Measurements from ENCODE around the gene C3AR1.
A peak's percentile ranks its signal among the peaks of the same experiment; 100 is the strongest.
"Not testable (repeated sequence)": the region's sequence is repeated elsewhere in the genome, so short reads cannot be mapped to it uniquely, and the experiment has no call there.

C3AR1 gene

GRCh38 chr12:8065991-8066594 is at the start of gene C3AR1:
Gene C3AR1 (minus strand): TSS chr12:8066359. CDS start chr12:8060185, 6,174 bp downstream.
- peak; percentile 26 to 35 for DNase-seq (ENCODE audit: low read depth in 2 of 2)

DNA sequence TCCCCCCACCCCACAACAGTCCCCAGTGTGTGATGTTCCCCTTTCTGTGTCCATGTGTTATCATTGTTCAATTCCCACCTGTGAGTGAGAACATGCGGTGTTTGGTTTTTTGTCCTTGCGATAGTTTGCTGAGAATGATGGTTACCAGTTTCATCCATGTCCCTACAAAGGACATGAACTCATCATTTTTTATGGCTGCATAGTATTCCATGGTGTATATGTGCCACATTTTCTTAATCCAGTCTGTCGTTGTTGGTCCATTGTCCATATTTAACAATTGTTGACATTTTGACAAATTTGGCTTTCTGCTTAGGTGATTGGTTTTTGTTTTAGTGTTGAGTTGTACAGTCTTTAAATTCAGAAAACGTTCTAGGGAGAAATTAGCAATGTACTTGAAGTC is 47.0 kb upstream of the C3AR1 start:
- not testable (repeated sequence) for DNase-seq (ENCODE audit: low read depth in 2 of 2)

DNA sequence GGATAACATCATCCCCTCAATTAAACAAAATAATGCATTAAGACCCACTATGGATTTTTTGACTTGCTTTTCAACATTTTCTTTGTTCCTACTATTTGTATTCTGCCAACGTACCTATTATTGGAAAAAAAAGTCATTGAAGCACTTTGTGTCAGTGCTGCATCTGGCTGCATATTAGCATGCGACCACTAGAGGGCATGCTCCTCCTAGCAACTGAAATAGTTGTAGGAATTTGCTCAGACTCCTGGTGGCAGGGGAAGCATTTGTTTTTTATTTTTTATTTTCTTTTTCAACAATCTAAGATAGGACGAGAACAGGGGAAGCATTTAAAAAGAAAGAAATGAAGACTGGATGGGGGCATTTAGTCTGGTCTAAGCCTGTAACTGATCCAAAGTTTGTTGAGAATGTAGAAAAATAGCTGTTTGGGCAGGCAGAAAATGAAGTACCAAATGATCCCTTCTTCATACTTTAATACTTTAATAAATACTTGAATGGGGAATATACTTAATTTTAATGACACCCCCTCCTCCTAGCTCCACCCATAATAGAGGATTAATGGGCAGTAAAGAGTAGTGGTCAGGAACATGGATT is 42.7 kb upstream of the C3AR1 start:
- DNase-seq (ENCODE audit: low read depth in 2 of 2), result peak; percentile 45 to 55

GRCh38 chr12:8099235-8099634 is 33.1 kb upstream of the C3AR1 start:
- DNase-seq (ENCODE audit: low read depth in 2 of 2), result no peak

DNA sequence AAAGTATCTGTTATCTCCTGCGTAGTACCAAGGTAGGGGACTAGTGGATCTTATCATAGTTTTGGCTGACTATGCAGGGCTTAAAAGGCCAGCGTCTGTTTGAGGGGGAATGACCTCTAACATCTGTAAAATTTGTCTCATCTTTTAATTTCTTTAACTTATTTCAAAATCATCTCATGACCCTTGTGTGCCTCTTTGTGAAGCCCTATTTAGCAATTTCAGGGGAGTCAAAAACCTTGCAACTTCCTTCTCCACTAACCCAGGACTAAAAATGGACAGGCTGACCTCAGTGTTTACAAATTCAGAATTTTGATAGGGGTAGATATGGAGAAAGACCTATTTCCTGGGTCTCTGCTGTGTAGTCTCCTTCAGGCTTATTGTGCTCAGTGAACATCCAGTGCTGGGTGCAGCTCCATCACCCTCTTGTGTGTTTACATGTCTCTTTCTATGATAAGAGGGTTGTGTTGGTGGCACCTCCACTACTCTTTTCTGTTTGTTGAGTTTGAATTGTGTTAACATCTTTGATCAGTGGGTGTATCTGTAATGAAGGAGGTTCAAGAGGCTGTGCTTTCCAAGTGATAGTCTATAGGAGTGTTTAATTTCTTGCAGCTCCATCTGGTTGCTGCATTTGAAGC is 30.2 kb upstream of the C3AR1 start:
- no peak for DNase-seq (ENCODE audit: low read depth in 2 of 2)

DNA sequence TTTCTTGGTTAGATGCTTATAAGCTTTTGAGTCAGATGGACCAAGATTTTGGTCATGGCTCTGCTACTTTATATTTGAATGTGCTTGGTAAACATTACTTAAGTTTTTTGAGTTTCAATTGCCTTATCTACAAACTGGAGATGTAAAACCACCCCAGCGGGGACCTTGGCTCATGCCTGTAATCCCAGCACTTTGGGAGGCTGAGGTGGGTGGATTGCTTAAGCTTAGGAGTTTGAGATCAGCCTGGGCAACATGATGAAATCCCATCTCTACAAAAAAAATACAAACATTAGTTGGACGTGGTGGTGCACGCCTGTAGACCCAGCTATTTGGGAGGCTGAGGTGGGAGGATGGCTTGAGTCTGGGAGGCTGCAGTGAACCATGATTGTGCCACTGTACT is 27.1 kb upstream of the C3AR1 start:
- DNase-seq (ENCODE audit: low read depth in 2 of 2), result no peak

GRCh38 chr12:8089716-8090115 is 23.6 kb upstream of the C3AR1 start:
- DNase-seq (ENCODE audit: low read depth in 2 of 2), result no peak

DNA sequence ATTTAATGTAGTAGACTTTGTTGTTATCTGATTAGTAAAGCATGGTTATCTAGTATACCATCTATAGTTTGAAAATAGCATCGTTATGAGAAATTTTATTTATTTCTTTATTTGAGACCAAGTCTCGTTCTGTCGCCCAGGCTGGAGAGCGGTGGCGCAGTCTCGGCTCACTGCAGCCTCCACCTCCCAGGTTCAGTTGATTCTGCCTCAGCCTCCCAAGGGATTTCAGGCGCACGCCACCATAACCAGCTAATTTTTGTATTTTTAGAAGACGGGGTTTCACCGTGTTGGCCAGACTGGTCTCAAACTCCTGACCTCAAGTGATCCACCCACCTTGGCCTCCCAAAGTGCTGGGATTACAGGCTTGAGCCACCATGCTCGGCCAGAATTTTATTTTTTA is 23.1 kb upstream of the C3AR1 start:
- DNase-seq (ENCODE audit: low read depth in 2 of 2), result not testable (repeated sequence)

DNA sequence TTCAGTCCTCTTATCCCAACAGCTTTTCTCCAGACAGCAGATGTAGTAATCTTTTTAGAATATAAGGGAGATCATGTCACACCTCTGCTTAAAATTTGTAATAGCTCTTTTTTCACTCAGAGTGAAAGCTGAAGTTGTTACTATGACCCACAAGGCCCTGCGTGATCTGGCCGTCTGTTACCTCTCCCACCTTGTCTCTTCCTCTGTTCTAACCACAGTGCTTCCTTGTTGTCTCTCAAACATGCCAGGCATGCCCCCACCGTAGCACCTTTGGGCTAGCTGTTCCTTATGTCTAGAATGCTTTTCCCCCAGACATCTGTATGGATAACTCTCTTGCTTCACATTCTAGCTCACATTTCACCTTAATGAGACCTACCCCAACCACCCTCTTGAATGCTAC is 22.4 kb upstream of the C3AR1 start:
- no peak for DNase-seq (ENCODE audit: low read depth in 2 of 2)

DNA sequence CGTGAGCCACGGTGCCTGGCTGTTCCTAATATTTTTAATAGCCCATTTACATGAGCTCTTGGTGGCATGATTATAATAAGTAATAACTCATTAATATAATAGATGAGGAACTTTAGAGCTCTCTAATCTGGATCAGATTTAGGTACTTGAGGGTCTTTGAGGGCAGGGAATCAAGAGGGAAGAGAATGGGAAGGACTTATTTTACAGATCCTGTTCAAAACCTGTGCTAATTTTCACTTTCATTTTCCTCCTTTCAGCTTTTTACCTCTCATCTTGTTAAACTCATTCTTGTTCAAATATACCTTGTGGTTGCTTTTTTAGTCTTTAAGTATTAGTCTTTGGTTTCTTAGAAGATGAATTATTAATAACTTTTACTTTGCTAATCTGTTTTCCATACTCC is 21.5 kb upstream of the C3AR1 start:
- no peak for DNase-seq (ENCODE audit: low read depth in 2 of 2)

DNA sequence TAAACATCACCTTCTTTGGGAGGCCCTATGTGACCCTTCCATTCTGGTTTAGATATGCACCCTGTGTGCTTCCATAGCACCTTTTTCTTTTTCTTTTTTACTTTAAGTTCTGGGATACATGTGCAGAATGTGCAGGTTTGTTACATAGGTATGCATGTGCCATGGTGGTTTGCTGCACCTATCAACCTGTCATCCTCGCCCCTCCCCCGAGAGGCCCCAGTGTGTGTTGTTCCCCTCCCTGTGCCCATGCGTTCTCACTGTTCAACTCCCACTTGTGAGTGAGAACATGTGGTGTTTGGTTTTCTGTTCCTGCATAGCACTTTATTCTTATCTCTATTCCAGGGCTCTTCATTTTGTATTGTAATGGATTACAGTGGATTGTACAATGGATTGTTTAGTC is 18.2 kb upstream of the C3AR1 start:
- DNase-seq (ENCODE audit: low read depth in 2 of 2), result not testable (repeated sequence)

- DNase-seq (ENCODE audit: low read depth in 2 of 2), result no peak
Measured at GRCh38 chr12:8082808-8083100, 16.6 kb upstream of the C3AR1 start.

DNA sequence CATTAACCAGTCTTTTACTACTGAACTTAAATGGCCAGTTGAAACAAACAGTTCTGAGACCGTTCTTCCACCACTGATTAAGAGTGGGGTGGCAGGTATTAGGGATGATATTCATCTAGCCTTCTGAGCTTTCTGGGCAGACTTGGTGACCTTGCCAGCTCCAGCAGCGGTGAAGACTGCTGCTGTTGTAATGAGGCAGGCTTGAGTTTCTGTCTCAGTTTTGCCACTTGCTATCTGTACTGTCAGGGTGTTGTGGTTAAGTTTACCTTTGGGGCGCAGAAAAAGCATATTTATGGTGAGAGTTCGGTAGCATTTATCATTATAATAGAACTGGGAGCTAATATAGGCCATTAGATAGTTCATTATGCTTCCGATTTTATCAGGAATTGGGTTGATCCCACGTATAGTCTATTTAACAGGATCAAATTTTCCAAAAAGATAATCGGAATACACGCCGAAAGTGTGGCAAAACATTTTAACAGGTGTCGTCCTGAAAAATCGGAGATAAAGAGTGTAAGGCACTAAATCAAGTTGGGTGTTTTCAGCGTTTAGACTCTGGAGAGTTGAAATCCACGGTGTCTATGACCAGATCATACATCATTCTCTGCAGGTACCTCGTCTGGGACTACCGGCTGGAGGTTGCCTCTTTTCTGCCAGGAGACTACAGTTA is 15.2 kb upstream of the C3AR1 start:
- no peak for DNase-seq (ENCODE audit: low read depth in 2 of 2)

DNA sequence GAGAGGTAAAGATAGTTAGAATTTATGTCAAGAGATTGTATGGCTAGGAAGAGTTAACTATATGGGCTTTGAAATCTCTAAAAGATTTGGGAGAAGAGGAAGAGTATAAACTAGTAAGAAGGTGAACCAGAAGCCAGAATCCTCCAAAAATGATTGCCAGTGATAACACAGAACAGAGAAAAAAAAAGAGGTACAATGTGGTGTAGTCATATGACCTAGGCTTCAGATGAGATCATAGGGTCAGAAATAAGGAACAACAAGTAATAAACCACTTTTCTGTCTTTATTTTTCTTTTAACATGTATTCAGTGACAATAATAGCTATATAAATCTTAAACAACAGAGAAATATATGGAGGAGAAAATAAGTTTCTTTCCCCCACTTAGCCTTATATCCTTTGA is 14.0 kb upstream of the C3AR1 start:
- no peak for DNase-seq (ENCODE audit: low read depth in 2 of 2)

GRCh38 chr12:8078916-8079315 is 12.8 kb upstream of the C3AR1 start:
- DNase-seq (ENCODE audit: low read depth in 2 of 2), result no peak

- peak; percentile 47 to 55 for DNase-seq (ENCODE audit: low read depth in 2 of 2)
Measured at GRCh38 chr12:8078398-8078797, 12.2 kb upstream of the C3AR1 start.

GRCh38 chr12:8077207-8077606 is 11.0 kb upstream of the C3AR1 start:
- DNase-seq (ENCODE audit: low read depth in 2 of 2), result peak; percentile 21 to 25

DNA sequence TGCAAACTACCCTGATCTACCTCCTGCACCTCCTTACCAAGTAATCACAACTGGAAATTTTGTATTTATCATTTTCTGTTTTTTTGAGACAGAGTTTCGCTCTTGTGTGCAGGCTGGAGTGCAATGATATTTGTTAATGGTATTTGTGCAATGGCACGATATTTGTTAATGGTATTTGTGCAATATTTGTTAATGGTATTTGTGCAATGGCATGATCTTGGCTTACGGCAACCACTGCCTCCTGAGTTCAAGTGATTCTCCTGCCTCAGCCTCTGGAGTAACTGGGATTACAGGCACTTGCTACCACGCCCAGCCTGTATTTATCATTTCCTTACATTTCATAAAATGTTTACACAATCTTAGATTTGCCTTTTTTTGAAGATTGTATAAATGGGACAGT is 10.2 kb upstream of the C3AR1 start:
- DNase-seq (ENCODE audit: low read depth in 2 of 2), result no peak

GRCh38 chr12:8075935-8076334 is 9.8 kb upstream of the C3AR1 start:
- DNase-seq (ENCODE audit: low read depth in 2 of 2), result no peak

GRCh38 chr12:8071820-8072219 is 5.7 kb upstream of the C3AR1 start:
- DNase-seq (ENCODE audit: low read depth in 2 of 2), result not testable (repeated sequence)

- no peak for DNase-seq (ENCODE audit: low read depth in 2 of 2)
Measured at GRCh38 chr12:8069582-8069981, 3.4 kb upstream of the C3AR1 start.

DNA sequence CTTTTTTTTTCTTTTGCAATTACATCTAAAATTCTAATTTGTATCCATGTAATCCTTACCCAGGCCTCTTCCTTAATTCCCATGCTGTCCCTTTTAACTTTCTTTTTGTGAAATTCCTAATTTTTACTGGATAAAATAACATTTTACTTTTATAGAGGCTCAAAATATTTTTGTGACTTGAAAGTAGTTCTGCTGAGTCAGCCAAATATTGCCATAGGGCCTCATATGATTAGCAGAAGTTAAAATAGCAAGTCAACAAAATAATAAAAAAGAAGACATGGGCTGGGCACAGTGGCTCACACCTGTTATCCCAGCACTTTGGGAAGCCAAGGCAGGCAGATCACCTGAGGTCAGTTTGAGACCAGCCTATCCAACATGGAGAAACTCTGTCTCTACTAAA is 2.0 kb downstream of the C3AR1 start:
- no peak for DNase-seq (ENCODE audit: low read depth in 2 of 2)

GRCh38 chr12:8058506-8058905 is 7.7 kb downstream of the C3AR1 start:
- DNase-seq (ENCODE audit: low read depth in 2 of 2), result no peak
